ENCODE results near the gene FXN. TPM values are rescaled to one million over a fixed set of nuclear protein-coding genes. Genes with fewer than 3 reads are reported as not detected.

The FXN gene
- total RNA-seq, 1 experiment from 2014 or later: 24.1 TPM

DNA sequence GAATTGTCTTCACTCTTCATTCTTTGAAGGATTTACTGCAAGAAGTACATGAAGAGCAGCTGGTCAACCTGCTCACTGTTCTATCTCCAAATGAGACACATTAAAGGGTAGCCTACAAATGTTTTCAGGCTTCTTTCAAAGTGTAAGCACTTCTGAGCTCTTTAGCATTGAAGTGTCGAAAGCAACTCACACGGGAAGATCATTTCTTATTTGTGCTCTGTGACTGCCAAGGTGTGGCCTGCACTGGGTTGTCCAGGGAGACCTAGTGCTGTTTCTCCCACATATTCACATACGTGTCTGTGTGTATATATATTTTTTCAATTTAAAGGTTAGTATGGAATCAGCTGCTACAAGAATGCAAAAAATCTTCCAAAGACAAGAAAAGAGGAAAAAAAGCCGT is 37.6 kb downstream of the FXN start:
- Histone ChIP-seq H3K9me3 (ENCODE audit: control insufficient read depth in 1 of 2, insufficient read depth in 1 of 2, low read depth in 1 of 2, low read length in 2 of 2) (no peaks in the 10 kb centered on the region), H3K27me3 (ENCODE audit: insufficient read depth, low read length) (no peaks in the 10 kb centered on the region), H3K4me3 (replicated peaks in 1 of 2; ENCODE audit: low read depth in 1 of 2, low read length in 2 of 2) (no peak overlapping the region), H3K9me2 (ENCODE audit: insufficient read depth) (no peaks in the 10 kb centered on the region), H3K4me2 (ENCODE audit: low read length) (no peak overlapping the region), H2AFZ (ENCODE audit: low read depth, low read length, poor library complexity, severe bottlenecking) (no peak overlapping the region), H3K4me1 (ENCODE audit: control insufficient read depth in 1 of 2, insufficient read depth in 2 of 2, low read length in 2 of 2) (no peaks in the 10 kb centered on the region), H3K79me2 (ENCODE audit: insufficient read depth, low read length) (no peaks in the 10 kb centered on the region), H3K9ac (ENCODE audit: low read length) (no peak overlapping the region), H4K20me1 (ENCODE audit: insufficient read depth) (no peaks in the 10 kb centered on the region), H3K27ac (ENCODE audit: low read depth, low read length) (no peak overlapping the region), H3K36me3 (ENCODE audit: control insufficient read depth in 1 of 2, insufficient read depth in 2 of 2, low read length in 2 of 2) (no peaks in the 10 kb centered on the region; a peak in 2 of 4 replicates)
- ChIA-PET POLR2A (no interaction called here), RAD21 (ENCODE audit: low non-redundant PET in 1 of 2, low total read pairs in 2 of 2, uncharacterized antibody in 2 of 2, unreplicated experiment in 2 of 2) (no interaction called here), CTCF (no interaction called here)
- no peak for DNase-seq (ENCODE audit: low read depth, low spot score)
- intact Hi-C loops (cut with micrococcal nuclease): no loop called here
- no peak for TF ChIP-seq TCF7L2 (IDR thresholded peaks at IDR 0.05; ENCODE audit: borderline replicate concordance, extremely low read depth, insufficient read depth, insufficient read length)
- TF ChIP-seq, protein P1, sequence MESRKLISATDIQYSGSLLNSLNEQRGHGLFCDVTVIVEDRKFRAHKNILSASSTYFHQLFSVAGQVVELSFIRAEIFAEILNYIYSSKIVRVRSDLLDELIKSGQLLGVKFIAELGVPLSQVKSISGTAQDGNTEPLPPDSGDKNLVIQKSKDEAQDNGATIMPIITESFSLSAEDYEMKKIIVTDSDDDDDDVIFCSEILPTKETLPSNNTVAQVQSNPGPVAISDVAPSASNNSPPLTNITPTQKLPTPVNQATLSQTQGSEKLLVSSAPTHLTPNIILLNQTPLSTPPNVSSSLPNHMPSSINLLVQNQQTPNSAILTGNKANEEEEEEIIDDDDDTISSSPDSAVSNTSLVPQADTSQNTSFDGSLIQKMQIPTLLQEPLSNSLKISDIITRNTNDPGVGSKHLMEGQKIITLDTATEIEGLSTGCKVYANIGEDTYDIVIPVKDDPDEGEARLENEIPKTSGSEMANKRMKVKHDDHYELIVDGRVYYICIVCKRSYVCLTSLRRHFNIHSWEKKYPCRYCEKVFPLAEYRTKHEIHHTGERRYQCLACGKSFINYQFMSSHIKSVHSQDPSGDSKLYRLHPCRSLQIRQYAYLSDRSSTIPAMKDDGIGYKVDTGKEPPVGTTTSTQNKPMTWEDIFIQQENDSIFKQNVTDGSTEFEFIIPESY (IDR thresholded peaks at IDR 0.05; ENCODE audit: extremely low read depth, insufficient replicate concordance, low read length): no peak
- no peak for TF ChIP-seq ZFX (IDR thresholded peaks at IDR 0.05)
- no peak for TF ChIP-seq POLR2AphosphoS5 (IDR thresholded peaks at IDR 0.05; ENCODE audit: low read depth, low read length)
- TF ChIP-seq SIN3A (IDR thresholded peaks at IDR 0.05; ENCODE audit: low read depth): no peak
- no peak for TF ChIP-seq POLR2A (IDR thresholded peaks at IDR 0.05; ENCODE audit: borderline replicate concordance, extremely low read depth, insufficient read depth, insufficient read length)
- TF ChIP-seq EGR1 (IDR thresholded peaks at IDR 0.05; ENCODE audit: low read depth): no peak
- no peak for TF ChIP-seq RAD21 (IDR thresholded peaks at IDR 0.05; ENCODE audit: low read depth)
- no peak for TF ChIP-seq EZH2 (IDR thresholded peaks at IDR 0.05)
- no peak for TF ChIP-seq ELF1 (IDR thresholded peaks at IDR 0.05; ENCODE audit: borderline replicate concordance, low read depth)
- TF ChIP-seq, protein P2, sequence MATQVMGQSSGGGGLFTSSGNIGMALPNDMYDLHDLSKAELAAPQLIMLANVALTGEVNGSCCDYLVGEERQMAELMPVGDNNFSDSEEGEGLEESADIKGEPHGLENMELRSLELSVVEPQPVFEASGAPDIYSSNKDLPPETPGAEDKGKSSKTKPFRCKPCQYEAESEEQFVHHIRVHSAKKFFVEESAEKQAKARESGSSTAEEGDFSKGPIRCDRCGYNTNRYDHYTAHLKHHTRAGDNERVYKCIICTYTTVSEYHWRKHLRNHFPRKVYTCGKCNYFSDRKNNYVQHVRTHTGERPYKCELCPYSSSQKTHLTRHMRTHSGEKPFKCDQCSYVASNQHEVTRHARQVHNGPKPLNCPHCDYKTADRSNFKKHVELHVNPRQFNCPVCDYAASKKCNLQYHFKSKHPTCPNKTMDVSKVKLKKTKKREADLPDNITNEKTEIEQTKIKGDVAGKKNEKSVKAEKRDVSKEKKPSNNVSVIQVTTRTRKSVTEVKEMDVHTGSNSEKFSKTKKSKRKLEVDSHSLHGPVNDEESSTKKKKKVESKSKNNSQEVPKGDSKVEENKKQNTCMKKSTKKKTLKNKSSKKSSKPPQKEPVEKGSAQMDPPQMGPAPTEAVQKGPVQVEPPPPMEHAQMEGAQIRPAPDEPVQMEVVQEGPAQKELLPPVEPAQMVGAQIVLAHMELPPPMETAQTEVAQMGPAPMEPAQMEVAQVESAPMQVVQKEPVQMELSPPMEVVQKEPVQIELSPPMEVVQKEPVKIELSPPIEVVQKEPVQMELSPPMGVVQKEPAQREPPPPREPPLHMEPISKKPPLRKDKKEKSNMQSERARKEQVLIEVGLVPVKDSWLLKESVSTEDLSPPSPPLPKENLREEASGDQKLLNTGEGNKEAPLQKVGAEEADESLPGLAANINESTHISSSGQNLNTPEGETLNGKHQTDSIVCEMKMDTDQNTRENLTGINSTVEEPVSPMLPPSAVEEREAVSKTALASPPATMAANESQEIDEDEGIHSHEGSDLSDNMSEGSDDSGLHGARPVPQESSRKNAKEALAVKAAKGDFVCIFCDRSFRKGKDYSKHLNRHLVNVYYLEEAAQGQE (IDR thresholded peaks at IDR 0.05; ENCODE audit: low read depth): no peak
- no peak for TF ChIP-seq JUND (IDR thresholded peaks at IDR 0.05)
- TF ChIP-seq, protein P3, sequence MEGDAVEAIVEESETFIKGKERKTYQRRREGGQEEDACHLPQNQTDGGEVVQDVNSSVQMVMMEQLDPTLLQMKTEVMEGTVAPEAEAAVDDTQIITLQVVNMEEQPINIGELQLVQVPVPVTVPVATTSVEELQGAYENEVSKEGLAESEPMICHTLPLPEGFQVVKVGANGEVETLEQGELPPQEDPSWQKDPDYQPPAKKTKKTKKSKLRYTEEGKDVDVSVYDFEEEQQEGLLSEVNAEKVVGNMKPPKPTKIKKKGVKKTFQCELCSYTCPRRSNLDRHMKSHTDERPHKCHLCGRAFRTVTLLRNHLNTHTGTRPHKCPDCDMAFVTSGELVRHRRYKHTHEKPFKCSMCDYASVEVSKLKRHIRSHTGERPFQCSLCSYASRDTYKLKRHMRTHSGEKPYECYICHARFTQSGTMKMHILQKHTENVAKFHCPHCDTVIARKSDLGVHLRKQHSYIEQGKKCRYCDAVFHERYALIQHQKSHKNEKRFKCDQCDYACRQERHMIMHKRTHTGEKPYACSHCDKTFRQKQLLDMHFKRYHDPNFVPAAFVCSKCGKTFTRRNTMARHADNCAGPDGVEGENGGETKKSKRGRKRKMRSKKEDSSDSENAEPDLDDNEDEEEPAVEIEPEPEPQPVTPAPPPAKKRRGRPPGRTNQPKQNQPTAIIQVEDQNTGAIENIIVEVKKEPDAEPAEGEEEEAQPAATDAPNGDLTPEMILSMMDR (IDR thresholded peaks at IDR 0.05 in 2 of 3, conservative IDR thresholded peaks at IDR 0.05 in 1 of 3; ENCODE audit: borderline replicate concordance in 1 of 3, insufficient read depth in 1 of 3, low read depth in 2 of 3, low read length in 2 of 3): no peak
- TF ChIP-seq, protein P4, sequence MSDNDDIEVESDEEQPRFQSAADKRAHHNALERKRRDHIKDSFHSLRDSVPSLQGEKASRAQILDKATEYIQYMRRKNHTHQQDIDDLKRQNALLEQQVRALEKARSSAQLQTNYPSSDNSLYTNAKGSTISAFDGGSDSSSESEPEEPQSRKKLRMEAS (IDR thresholded peaks at IDR 0.05): no peak
- TF ChIP-seq SRF (IDR thresholded peaks at IDR 0.05; ENCODE audit: low read depth): no peak
- TF ChIP-seq, protein P5, sequence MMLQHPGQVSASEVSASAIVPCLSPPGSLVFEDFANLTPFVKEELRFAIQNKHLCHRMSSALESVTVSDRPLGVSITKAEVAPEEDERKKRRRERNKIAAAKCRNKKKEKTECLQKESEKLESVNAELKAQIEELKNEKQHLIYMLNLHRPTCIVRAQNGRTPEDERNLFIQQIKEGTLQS (IDR thresholded peaks at IDR 0.05): no peak
- no peak for TF ChIP-seq FOSL1 (IDR thresholded peaks at IDR 0.05; ENCODE audit: low read depth)
- ATAC-seq: no peak
- BruUV-seq (replicated peaks): no TSS peak

Measured in HCT116 (cell line).